Osteocyte (in vitro differentiated cells): Measurements from ENCODE around the gene ARFGAP2. TPM values are rescaled to one million over a fixed set of nuclear protein-coding genes. Genes with fewer than 3 reads are reported as not detected.

Experiments used
- DNase-seq: peaks from one replicate; pipeline ENCODE4 v3.0.0; 2021; ENCODE audit warnings: mixed read lengths; ENCODE audit not compliant: unreplicated experiment; ENCODE audit errors: extremely low spot score
- H3K27ac Mint-ChIP-seq: one replicate; pipeline ENCODE4 v1.8.0; 2021; ENCODE audit warnings: mild to moderate bottlenecking, mixed read lengths; ENCODE audit not compliant: unreplicated experiment
- H3K27me3 Mint-ChIP-seq: one replicate; pipeline ENCODE4 v1.8.0; 2021; ENCODE audit warnings: mixed read lengths; ENCODE audit not compliant: unreplicated experiment
- H3K36me3 Mint-ChIP-seq: one replicate; pipeline ENCODE4 v1.8.0; 2021; ENCODE audit warnings: mixed read lengths; ENCODE audit not compliant: unreplicated experiment
- H3K4me1 Mint-ChIP-seq: one replicate; pipeline ENCODE4 v1.8.0; 2021; ENCODE audit warnings: mixed read lengths; ENCODE audit not compliant: unreplicated experiment
- H3K4me3 Mint-ChIP-seq: one replicate; pipeline ENCODE4 v1.8.0; 2021; ENCODE audit warnings: mild to moderate bottlenecking, moderate library complexity, mixed read lengths; ENCODE audit not compliant: unreplicated experiment
- H3K9me3 Mint-ChIP-seq: one replicate; pipeline ENCODE4 v1.8.0; 2021; ENCODE audit warnings: mixed read lengths; ENCODE audit not compliant: unreplicated experiment
- CTCF ChIP-seq: fragments of 200-600 bp; sonication (generic); IDR thresholded peaks from 2 replicates; pipeline ENCODE4 v1.5.0; 2021; ENCODE audit warnings: antibody characterized with exemption, mild to moderate bottlenecking, moderate library complexity
- total RNA-seq: library from RNA; stranded (reverse); gene quantifications from 2 replicates; pipeline ENCODE4 v1.2.1, GENCODE V29; 2021

ARFGAP2 gene
- total RNA-seq, 1 donor from 2014 or later = 73.4 TPM

- H3K36me3 Mint-ChIP-seq = peaks cover 3% of the 10 kb centered on the region
- H3K27ac Mint-ChIP-seq = no peak overlapping the region
- no peak overlapping the region for H3K4me3 Mint-ChIP-seq
- H3K9me3 Mint-ChIP-seq = no peaks in the 10 kb centered on the region
- TF ChIP-seq CTCF = no peak
- no peak for DNase-seq
- H3K27me3 Mint-ChIP-seq = no peaks in the 10 kb centered on the region
- peaks cover 8% of the 10 kb centered on the region for H3K4me1 Mint-ChIP-seq
These were observed 44.2 kb downstream of the ARFGAP2 start for GRCh38 chr11:47132490-47132889.

GRCh38 chr11:47131136-47131535 is 45.5 kb downstream of the ARFGAP2 start:
- Mint-ChIP-seq H3K9me3 (no peaks in the 10 kb centered on the region), H3K27ac (peak overlapping the region; percentile 1), H3K27me3 (no peaks in the 10 kb centered on the region), H3K4me3 (no peak overlapping the region), H3K36me3 (no peaks in the 10 kb centered on the region), H3K4me1 (peaks cover 8% of the 10 kb centered on the region)
- DNase-seq = no peak
- no peak for TF ChIP-seq CTCF

DNA sequence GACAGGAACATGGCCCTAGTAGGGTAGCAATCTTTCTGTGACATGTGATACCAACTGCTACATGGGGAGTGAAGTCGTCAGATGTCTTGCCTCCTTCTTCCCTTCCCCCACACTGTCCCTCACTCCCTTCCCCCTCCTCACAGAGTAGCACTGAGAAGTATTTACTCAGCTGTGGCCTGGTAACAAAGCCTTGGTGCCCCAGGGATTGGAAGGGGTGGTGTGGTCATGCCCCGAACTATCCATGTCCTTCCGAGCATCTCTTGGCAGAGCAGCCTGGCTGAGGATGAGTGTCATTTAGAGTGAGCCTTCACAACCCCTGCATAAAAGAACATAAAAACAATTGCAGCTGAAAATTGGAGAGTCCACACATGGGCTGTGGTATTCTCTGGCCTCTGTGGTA is 46.1 kb downstream of the ARFGAP2 start:
- no peak for TF ChIP-seq CTCF
- peaks cover 8% of the 10 kb centered on the region for H3K4me1 Mint-ChIP-seq
- H3K4me3 Mint-ChIP-seq = no peak overlapping the region
- peak overlapping the region; percentile 65 for H3K27ac Mint-ChIP-seq
- no peaks in the 10 kb centered on the region for H3K9me3 Mint-ChIP-seq
- no peak for DNase-seq
- no peaks in the 10 kb centered on the region for H3K27me3 Mint-ChIP-seq
- no peaks in the 10 kb centered on the region for H3K36me3 Mint-ChIP-seq

GRCh38 chr11:47127213-47127612 is 49.5 kb downstream of the ARFGAP2 start:
- peaks cover 10% of the 10 kb centered on the region for H3K4me1 Mint-ChIP-seq
- no peaks in the 10 kb centered on the region for H3K9me3 Mint-ChIP-seq
- H3K27me3 Mint-ChIP-seq = no peaks in the 10 kb centered on the region
- no peak overlapping the region for H3K4me3 Mint-ChIP-seq
- TF ChIP-seq CTCF = no peak
- H3K27ac Mint-ChIP-seq = no peak overlapping the region
- DNase-seq = no peak
- H3K36me3 Mint-ChIP-seq = no peaks in the 10 kb centered on the region

DNA sequence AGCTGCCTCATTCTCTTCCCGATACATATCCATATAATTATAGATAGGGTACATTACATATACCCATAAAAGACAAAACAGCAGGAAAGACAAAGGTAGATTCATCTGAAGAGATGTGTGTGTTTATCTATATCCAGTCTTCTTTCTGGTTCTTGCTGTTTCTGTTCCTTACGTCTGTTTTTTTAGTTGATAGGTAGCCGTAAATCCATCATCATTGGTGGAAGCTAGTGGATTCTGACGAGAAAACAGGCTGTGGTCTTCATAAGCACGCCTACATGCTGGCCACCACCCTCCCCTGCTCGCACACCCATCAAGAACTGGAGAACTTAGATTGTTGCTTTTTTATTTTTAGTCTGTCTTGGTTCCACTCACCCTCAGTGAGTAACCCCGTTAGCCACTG is 51.6 kb downstream of the ARFGAP2 start:
- no peak for TF ChIP-seq CTCF
- Mint-ChIP-seq H3K36me3 (no peaks in the 10 kb centered on the region), H3K4me3 (no peak overlapping the region), H3K27me3 (no peaks in the 10 kb centered on the region), H3K4me1 (peaks cover 2% of the 10 kb centered on the region), H3K27ac (no peak overlapping the region), H3K9me3 (no peaks in the 10 kb centered on the region)
- no peak for DNase-seq
